HG03095 (cell line): ENCODE data around the gene ARSB.

ENCODE experiments used
- ATAC-seq: cut with Tn5 transposase; IDR thresholded peaks from one replicate; pipeline ENCODE4 v1.9.1; 2021; ENCODE audit warnings: moderate library complexity; ENCODE audit not compliant: unreplicated experiment

ARSB gene

GRCh38 chr5:78810098-78810920 lies 174.8 kb downstream of the ARSB start:
- no peak for ATAC-seq

DNA sequence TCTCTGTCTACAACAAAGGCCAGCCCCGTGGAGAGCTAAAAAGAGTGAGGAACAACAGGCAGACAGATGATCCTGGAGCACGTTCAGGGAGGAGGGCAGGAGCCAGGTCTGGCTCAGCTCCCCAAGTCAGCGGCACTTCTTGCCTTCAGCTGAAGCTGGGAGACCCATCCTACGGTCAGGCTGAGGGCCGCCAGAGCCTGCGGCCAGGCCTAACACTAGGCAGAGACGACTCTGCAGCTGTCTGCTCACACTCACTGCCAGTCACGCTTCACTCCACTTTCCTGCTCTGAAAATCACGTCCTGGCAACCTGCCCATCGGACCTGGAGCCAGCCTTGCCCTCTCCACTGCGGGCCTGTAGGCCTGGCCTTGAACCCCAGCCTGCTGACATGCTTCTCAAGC lies 175.7 kb downstream of the ARSB start:
- ATAC-seq = no peak

GRCh38 chr5:78808818-78809217 lies 176.3 kb downstream of the ARSB start:
- ATAC-seq = no peak

GRCh38 chr5:78808380-78808779 lies 176.7 kb downstream of the ARSB start:
- no peak for ATAC-seq

- no peak for ATAC-seq
Observed at GRCh38 chr5:78806544-78806943, 178.6 kb downstream of the ARSB start.

GRCh38 chr5:78805474-78806124 lies 179.5 kb downstream of the ARSB start:
- ATAC-seq = no peak

DNA sequence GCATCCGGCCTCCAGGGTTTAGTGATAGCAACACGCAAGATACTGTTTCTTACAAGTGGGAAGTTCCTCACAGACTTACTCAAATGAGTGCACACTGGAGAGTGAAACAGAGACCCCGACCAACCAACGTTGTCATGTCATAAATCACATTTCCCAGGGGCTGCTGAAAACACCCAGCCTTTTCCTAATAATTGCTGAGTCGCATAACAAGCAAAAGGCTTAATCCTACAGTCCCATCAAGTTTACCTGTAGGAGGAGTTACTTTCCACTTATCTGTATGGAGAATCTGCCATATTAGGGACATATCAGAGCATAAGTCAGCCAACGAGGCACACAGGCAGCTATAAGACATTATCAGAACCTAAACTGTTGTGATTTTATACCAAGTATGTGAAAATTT lies 180.1 kb downstream of the ARSB start:
- no peak for ATAC-seq

DNA sequence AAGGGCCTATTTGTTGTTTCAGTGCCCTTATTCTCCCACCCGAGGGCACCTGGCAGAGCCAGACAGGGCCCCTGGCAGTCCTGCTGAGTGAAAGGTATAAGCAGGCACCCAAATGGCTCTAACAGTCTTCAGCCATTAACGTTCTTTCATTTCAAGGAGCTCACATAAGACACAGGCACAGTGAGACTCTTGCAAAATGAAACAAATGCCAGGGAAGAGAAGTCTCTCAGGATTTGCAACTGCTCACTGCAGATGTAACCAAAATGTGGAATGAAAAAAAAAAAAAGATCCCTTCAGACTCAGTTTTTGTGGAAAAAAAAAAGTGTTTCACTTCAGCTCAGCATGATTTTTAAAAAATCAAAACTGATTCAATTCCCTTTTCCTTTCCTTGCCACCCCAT lies 181.2 kb downstream of the ARSB start:
- ATAC-seq = no peak

GRCh38 chr5:78803353-78803752 lies 181.8 kb downstream of the ARSB start:
- no peak for ATAC-seq

DNA sequence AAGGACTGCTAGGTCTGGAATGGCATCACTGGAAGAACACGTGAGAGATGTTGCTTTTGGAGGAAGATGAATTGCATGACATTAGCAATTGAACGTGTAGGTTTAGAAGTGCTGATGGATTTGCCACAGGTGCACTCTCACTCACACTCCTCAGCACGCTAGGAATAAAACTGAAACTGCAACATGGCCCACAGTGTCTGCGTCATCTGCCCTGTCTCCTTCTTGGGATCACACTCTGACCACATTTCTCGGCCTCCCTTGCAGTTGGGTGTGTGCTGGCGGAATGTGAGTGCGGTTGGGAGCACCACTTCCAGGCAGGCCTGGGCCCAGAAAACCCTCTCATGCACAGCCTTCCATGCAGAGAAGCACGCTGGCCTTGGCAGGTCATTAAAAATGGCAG lies 183.7 kb downstream of the ARSB start:
- no peak for ATAC-seq

GRCh38 chr5:78799266-78800017 lies 185.7 kb downstream of the ARSB start:
- no peak for ATAC-seq

DNA sequence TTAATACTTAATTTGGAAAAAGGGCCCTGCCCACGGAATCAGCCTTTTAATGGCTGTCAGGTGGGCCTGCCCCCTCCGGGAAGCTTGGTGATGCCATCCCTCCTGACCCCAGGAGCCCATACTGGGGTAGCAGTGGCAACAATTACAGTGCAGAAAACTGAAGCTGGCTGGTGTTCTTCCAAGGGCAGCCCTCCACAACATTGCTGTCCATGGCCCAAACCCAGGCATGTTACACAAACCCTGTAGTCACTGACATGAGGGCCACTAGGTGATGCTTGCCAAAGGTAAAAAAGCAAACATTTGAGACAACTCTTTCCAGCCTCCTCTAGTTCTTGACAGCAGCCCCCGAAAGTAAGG lies 186.5 kb downstream of the ARSB start:
- no peak for ATAC-seq

- no peak for ATAC-seq
Observed at GRCh38 chr5:78797936-78798672, 187.0 kb downstream of the ARSB start.

GRCh38 chr5:78795757-78796156 lies 189.4 kb downstream of the ARSB start:
- no peak for ATAC-seq

GRCh38 chr5:78794693-78795215 lies 190.4 kb downstream of the ARSB start:
- ATAC-seq = no peak

- ATAC-seq = no peak
Observed at GRCh38 chr5:78793907-78794662, 191.0 kb downstream of the ARSB start.

GRCh38 chr5:78792345-78793055 lies 192.6 kb downstream of the ARSB start:
- no peak for ATAC-seq

- no peak for ATAC-seq
Observed at GRCh38 chr5:78791501-78792100, 193.5 kb downstream of the ARSB start.

- ATAC-seq = no peak
Observed at GRCh38 chr5:78787783-78788182, 197.3 kb downstream of the ARSB start.
